ES-I3 (cell line): ENCODE data around the gene MARS1.
A peak's percentile ranks its signal among the peaks of the same experiment; 100 is the strongest.
"Not testable (repeated sequence)": the region's sequence is repeated elsewhere in the genome, so short reads cannot be mapped to it uniquely, and the experiment has no call there.

Source experiments
- H3K36me3 ChIP-seq: 2 replicates; pipeline ENCODE4 v1.6.1; 2013; ENCODE audit warnings: mild to moderate bottlenecking, low read length, control low read depth, moderate library complexity; ENCODE audit not compliant: insufficient read depth
- H3K4me1 ChIP-seq: 2 replicates; pipeline ENCODE4 v1.6.1; 2013; ENCODE audit warnings: mild to moderate bottlenecking, control low read depth, low read length; ENCODE audit not compliant: insufficient read depth
- H3K9ac ChIP-seq: 2 replicates; pipeline ENCODE4 v1.6.1; 2013; ENCODE audit warnings: low read depth, mild to moderate bottlenecking, low read length, moderate library complexity
- H3K9me3 ChIP-seq: 2 replicates; pipeline ENCODE4 v1.6.1; 2013; ENCODE audit warnings: mild to moderate bottlenecking, low read length, moderate library complexity; ENCODE audit not compliant: control insufficient read depth, insufficient read depth

MARS1 gene

DNA sequence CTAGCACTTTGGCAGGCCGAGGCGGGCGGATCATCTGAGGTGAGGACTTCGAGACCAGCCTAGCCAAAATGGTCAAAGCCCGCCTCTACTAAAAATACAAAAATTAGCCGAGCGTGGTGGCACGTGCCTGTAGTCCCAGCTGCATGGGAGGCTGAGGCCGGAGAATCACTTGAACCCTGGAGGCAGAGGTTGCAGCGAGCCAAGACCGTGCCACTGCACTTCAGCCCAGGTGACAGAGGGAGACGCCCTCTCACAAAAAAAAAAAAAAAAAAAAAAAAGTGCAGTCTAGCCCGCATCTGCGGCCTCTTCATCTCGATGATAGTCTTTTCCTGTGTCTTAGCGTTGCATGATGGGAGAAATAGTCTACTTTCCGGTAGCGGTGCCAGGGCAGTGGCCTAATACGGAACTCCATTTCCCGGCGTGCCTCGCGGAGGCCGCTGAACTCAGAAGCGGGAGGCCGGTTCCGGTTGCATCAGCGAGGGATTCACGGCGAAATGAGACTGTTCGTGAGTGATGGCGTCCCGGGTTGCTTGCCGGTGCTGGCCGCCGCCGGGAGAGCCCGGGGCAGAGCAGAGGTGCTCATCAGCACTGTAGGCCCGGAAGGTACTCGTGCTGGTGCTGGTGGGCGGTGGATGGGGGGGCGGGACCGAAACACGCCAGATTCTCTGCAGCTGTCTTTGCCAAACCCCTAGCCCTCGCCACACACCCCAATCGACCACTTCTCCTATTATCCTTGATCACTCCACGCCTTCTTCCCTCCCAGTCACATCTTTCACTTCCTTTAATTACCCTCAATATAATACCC, at the start of gene MARS1:
TSS of gene MARS1 (plus strand) at position 472 of the 805 bp plus-strand sequence. CDS start at position 495, 23 bp downstream.
- Histone ChIP-seq H3K36me3 (peaks cover 26% of the 10 kb centered on the region), H3K4me1 (peaks cover 7% of the 10 kb centered on the region; the same call in 1 of the 2 replicates), H3K9ac (peak within 1 kb of the TSS; percentile 100), H3K9me3 (no peaks in the 10 kb centered on the region)

DNA sequence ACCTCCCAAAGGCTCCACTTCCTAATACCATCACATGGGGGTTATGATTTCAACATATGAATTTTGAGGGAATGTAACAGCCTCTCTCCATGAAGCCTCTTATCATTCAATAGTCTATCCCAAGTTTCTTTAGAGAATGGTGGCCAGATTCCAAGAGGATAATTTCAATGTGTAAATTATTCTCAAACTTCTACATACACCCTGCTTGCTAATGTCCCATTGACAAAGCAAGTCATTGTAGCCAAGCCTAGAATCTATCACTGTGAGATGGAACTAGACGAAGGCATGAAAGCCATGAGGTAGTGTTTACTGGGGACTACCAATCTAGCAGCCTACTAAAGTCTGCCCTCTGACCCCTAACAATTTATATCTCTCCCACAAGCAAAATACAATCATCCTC, 49.5 kb upstream of the MARS1 start:
- Histone ChIP-seq H3K4me1 (peaks cover 7% of the 10 kb centered on the region; the same call in 1 of the 2 replicates), H3K36me3 (no peaks in the 10 kb centered on the region), H3K9ac (no peak overlapping the region), H3K9me3 (no peaks in the 10 kb centered on the region)

DNA sequence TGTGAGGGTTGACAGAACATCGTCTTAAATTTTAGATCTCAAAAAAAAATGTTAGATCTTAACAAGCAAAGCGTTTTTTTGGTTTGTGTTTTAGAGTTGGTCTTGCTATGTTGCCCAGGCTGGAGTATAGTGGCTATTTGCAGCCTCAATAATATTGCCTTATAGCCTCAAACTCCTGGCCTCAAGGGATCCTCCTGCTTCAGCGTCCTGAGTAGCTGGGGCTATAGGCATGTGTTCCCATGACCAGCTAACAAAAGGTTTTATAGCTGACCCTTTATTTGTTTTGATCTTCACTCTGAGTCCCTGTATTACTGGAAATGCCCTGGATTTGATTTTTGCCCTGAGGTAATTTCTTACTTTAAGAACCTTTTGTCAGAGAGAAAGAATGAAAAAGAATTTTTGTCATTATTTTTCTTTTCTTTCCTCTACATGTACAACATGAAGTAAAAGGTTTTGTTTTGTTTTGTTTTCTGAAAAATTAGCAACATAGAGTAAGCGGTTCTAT, 48.1 kb upstream of the MARS1 start:
- no peaks in the 10 kb centered on the region for H3K9me3 ChIP-seq
- no peak overlapping the region for H3K9ac ChIP-seq
- no peaks in the 10 kb centered on the region for H3K36me3 ChIP-seq
- peaks cover 2% of the 10 kb centered on the region; the same call in 1 of the 2 replicates for H3K4me1 ChIP-seq

DNA sequence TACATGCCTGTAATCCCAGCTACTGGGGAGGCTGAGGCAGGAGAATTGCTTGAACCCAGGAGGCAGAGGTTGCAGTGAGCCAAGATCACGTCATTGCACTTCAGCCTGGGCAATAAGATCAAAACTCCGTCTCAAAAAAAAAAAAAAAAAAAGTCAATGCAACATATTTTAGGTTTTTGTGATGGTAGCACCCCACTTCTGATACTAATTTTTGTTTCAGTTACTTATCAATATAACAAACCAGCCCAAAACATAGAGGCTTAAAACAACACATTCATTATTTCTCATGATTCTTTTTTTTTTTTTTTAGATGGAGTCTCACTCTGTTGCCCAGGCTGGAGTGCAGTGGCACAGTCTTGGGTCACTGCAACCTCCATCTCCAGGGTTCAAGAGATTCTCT, 46.5 kb upstream of the MARS1 start:
- H3K4me1 ChIP-seq, H3K36me3 ChIP-seq, H3K9ac ChIP-seq, H3K9me3 ChIP-seq: not testable (repeated sequence)

DNA sequence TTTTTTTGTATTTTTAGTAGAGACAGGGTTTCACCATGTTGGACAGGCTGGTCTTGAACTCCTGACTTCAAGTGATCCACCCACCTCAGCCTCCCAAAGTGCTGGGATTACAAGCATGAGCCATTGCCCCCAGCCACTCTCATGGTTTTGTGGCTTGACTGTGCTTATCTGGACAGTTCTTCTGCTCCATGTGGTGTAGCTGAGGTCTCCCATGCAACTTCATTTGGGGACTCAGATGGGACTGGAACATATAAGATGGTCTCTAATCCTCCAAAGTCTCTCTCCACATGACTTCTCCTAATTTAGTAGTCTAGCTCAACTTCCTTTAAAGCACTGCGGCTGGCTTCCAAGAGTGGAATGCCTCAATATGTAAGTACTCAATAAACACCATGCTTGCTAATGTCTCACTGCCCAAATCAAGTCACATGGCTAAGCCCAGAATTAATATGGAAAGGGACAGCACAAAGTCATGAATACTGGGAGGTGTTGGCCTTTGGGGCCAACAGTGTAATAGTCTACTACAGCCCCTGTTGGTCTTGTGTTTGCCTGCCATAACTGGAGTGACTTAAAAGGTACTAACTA, 45.9 kb upstream of the MARS1 start:
- H3K9ac ChIP-seq, result no peak overlapping the region
- H3K36me3 ChIP-seq, result no peaks in the 10 kb centered on the region
- H3K4me1 ChIP-seq, result no peaks in the 10 kb centered on the region
- H3K9me3 ChIP-seq, result no peaks in the 10 kb centered on the region

DNA sequence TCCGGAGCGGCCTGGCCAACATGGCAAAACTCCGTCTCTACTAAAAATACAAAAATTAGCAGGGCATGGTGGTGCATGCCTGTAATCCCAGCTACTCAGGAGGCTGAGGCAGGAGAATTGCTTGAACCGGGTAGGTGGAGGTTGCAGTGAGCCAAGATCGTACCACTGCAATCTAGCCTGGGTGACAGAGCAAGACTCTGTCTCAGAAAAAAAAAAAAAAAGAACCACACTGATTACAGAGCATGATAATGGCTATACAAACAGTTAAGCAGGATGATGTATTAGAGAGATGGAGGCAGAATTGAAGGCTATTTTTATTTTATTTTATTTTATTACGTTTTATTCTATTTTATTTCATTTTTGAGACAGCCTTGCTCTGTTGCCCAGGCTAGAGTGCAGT, 43.5 kb upstream of the MARS1 start:
- H3K9me3 ChIP-seq, H3K36me3 ChIP-seq, H3K9ac ChIP-seq, H3K4me1 ChIP-seq: not testable (repeated sequence)

DNA sequence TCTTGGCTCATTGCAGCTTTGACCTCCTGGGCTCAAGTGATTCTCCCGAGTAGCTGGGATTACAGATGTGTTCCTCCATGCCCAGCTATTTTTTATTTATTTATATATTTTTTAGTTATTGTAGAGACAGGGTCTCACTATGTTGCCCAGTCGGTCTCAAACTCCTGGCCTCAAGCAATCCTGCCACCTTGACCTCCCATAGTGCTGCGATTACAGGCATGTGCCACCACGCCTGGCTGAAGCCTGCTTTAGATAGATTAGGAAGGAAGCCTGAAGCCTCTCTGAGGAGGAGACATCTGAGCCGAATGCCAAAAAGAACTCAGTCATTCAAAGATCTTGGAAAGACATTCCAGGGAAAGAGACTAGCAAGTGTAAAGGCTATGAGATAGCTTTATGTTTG, 43.1 kb upstream of the MARS1 start:
- H3K9ac ChIP-seq, result no peak overlapping the region
- H3K4me1 ChIP-seq, result no peaks in the 10 kb centered on the region
- H3K36me3 ChIP-seq, result no peaks in the 10 kb centered on the region
- no peaks in the 10 kb centered on the region for H3K9me3 ChIP-seq

DNA sequence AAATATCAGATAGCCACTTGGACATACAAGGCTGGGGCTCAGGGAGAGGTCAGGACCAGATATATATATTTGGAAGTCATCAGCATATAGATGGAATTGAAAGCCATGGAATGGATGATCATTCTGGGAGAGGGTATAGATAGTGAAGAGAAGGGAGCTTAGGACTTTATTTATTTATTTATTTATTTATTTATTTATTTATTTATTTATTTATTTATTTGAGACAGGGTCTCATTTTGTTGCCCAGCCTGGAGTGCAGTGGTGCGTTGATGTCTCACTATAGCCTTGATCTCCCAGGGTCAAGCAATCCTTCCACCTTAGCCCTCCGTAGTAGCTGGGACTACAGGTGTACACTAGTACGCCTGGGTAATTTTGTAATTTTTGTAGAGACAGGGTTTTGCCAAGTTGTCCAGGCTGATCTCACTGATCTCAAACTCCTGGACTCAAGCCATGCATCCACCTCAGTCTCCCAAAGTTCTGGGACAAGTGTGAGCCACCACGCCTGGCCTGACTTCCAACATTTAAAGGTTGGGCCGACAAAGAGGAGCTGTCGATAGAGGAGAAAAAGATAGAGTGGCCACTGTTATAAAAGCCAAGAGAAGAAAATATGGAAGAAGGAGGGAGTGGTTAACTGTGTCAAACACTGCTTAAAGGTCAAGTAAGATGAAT, 41.4 kb upstream of the MARS1 start:
- no peaks in the 10 kb centered on the region for H3K36me3 ChIP-seq

DNA sequence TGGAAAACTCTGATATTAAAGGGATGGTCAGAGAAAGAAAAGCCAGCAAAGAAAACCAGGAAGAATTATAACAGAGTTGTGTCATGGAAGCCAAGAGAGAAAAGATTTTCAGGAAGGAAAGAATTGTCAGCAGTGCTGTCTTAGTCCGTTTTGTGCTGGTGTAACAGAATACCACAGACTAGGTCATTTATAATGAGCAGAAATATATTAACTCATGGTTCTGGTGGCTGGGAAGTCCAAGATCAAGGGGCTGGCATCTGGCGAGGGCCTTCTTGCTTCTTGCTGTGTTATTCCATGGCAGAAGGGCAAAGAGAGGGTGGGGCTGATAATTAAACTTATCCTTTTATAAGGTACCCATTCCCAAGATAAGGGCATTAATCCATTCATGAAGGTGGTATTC, 39.2 kb upstream of the MARS1 start:
- Histone ChIP-seq H3K4me1 (peaks cover 13% of the 10 kb centered on the region), H3K9me3 (no peaks in the 10 kb centered on the region), H3K9ac (no peak overlapping the region), H3K36me3 (no peaks in the 10 kb centered on the region)

More for the DNA sequence above, 41.4 kb upstream of the MARS1 start:
- 0 out of 2 replicates have a peak, but pooled peaks cover under 1% of the 10 kb centered on the region for H3K4me1 ChIP-seq
- no peak overlapping the region for H3K9ac ChIP-seq
- no peaks in the 10 kb centered on the region for H3K9me3 ChIP-seq

DNA sequence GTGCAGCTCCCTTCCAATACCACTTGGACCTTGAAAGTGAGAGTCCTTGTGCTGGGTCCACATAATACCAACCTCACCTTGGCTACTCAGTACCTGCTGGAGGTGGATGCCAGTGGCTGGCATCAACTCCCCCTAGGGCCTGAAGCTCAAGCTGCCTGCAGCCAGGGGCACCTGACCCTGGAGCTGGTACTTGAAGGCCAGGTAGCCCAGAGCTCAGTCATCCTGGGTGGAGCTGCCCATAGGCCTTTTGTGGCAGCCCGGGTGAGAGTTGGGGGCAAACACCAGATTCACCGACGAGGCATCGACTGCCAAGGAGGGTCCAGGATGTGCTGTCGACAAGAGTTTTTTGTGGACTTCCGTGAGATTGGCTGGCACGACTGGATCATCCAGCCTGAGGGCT, 38.5 kb upstream of the MARS1 start:
- Histone ChIP-seq H3K9ac (no peak overlapping the region), H3K9me3 (no peaks in the 10 kb centered on the region), H3K4me1 (peaks cover 18% of the 10 kb centered on the region), H3K36me3 (no peaks in the 10 kb centered on the region)

DNA sequence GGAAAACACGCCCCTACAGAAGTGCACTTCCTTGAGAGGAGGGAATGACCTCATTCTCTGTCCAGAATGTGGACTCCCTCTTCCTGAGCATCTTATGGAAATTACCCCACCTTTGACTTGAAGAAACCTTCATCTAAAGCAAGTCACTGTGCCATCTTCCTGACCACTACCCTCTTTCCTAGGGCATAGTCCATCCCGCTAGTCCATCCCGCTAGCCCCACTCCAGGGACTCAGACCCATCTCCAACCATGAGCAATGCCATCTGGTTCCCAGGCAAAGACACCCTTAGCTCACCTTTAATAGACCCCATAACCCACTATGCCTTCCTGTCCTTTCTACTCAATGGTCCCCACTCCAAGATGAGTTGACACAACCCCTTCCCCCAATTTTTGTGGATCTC, 37.8 kb upstream of the MARS1 start:
- Histone ChIP-seq H3K36me3 (no peaks in the 10 kb centered on the region), H3K4me1 (peaks cover 23% of the 10 kb centered on the region)

DNA sequence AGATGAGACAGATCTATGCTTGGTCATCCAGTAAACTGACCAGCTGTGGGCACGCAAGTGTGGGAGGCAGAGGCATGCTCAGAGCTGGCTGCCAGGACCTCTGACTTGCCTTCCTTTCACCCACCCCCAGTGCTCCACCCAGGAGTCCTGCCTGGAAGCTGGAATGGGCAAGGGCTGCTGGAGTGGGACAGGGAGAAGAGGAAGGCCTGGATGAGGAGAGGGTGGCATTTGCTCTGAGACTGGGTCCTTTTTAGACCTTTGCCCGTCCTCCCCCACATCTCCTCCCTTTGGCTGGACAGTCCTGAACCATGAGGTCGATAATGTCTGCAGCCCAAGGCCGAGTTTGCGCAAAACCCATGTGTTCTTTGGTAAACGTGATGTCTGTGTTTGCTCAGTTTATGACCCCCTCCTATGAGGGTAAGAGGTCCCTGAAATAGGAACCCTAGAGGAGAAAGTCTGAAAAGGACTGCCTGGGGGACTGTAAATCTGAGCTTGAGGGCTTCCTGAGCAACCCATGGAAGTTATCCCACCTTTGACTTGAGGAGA, 36.6 kb upstream of the MARS1 start:
- Histone ChIP-seq H3K4me1 (peaks cover 23% of the 10 kb centered on the region), H3K36me3 (no peaks in the 10 kb centered on the region), H3K9ac (no peak overlapping the region), H3K9me3 (no peaks in the 10 kb centered on the region)

More for the DNA sequence above, 37.8 kb upstream of the MARS1 start:
- no peaks in the 10 kb centered on the region for H3K9me3 ChIP-seq
- H3K9ac ChIP-seq, result no peak overlapping the region

DNA sequence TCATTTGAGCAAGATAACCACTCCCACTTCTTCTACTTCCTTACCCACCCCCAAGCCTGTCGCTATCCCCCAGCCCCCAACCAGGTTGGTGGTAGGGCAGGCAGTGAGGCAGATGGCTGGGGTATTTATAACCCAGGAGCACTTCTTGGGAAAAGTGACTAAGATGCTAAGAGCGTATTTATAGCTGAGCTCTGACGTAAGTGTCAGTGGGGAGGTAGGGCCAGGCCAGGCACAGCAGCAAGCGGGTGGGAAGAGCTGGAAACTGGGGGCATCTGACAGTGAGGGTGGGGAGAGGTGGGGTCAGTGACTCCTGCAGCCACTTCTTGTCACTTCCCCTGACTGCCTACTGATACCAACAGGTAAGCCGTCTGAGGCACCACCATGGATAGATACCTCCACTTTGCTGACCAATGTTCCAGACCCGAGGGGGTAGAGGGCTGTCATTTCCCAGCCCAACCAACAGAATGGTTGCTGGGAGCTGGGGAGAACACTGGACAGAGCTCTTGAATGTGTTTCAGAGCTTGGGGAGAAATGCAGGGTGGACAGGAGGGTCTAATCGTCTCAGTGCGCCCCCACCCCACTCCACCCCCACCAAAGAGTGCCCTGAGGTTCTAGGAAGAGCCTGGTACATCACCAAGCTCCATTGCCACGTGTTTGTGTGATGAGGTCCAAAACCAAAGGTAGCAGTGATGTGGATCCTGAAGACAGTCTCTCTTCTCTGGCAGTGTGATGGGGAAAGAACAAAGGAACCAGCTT, 35.5 kb upstream of the MARS1 start:
- Histone ChIP-seq H3K36me3 (no peaks in the 10 kb centered on the region), H3K9ac (no peak overlapping the region), H3K4me1 (peaks cover 23% of the 10 kb centered on the region), H3K9me3 (no peaks in the 10 kb centered on the region)
